Hematopoietic multipotent progenitor cell (in vitro differentiated cells): Measurements from ENCODE around the gene PIK3R2. TPM values are rescaled to one million over a fixed set of nuclear protein-coding genes. Genes with fewer than 3 reads are reported as not detected.

Experiments
- DNase-seq, 3 donors: peaks; one replicate each; pipeline ENCODE4 v3.0.0-alpha.2; 2011 to 2015; ENCODE audit warnings: low read depth in 2 of 3, low spot score in 2 of 3
- total RNA-seq: library from RNA; depleted of rRNA; stranded (reverse); fragments of >200 nt; gene quantifications from one replicate; pipeline ENCODE4 v1.2.3, GENCODE V29; 2012

Gene PIK3R2
- total RNA-seq, 1 donor = 19.9 TPM

GRCh38 chr19:18171605-18172327 lies 18.8 kb downstream of the PIK3R2 start:
- DNase-seq = no peak

DNA sequence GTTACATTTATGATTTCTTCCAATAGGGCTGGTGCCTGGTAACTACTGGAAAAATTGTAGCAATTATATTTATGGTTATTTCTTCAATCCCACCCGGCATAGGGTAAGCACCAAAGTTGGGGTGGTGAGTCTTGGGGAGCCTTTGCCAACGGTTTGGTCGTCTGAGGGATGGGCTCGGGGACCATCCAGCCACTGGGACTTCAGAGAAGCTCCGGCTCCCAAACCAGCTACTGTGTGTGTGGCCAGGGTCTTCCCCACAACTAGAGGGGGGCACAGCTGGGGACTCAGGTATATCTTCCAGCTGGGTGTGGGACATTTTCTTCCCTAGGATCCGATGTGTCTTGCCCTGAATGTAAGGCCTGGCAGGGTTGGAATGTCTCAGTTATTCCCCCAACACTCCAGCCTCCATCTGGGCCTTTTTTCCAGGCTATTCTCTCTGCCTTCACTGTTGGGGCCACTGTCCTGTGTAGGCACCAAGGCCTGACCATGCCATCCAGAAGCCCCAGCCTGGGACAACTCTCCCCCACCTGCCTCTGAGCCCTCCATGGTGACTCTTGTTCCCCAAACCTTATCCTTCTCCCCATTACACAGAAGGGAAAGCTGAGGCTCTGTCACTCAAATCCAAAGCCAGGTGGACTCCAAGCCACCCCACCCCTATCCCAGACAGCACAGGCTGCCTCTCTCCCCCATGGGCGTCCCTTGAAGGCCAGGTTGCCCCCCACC lies 19.5 kb downstream of the PIK3R2 start:
- no peak for DNase-seq

DNA sequence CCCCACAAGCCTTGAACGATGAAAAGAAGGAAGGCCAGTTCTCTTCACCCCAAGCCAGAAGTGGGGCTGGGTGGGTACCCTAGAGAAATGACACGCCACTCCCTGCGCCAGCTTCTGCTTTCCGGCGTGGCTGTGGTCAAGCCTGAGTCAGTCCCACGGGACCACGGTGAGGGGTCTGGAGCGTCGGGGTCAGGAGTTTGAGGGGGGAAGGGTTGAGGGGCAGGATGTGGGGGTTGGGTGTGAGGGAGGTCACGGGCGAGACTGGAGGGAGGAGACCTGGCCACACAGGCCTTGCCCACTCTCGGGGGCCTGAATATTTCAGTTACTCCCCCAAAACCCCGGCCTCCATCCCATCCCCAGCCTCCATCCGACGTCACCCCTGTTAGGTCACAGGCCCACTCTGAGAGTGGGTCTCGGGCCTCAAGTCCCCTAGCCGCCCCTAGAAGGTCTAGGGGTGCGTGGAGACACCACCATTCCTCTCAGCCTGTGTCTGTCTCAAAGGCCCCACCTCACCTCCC lies 20.1 kb downstream of the PIK3R2 start:
- DNase-seq = peak in 1 of 3 donors; percentile 83

GRCh38 chr19:18173572-18174288 lies 20.8 kb downstream of the PIK3R2 start, which contains the start of gene IFI30:
Gene IFI30 (plus strand): TSS chr19:18173813. CDS start chr19:18173842, 29 bp downstream.
- peak in 2 of 3 donors; percentile 85 to 86 for DNase-seq

GRCh38 chr19:18174983-18175382 lies 22.0 kb downstream of the PIK3R2 start:
- DNase-seq = no peak

DNA sequence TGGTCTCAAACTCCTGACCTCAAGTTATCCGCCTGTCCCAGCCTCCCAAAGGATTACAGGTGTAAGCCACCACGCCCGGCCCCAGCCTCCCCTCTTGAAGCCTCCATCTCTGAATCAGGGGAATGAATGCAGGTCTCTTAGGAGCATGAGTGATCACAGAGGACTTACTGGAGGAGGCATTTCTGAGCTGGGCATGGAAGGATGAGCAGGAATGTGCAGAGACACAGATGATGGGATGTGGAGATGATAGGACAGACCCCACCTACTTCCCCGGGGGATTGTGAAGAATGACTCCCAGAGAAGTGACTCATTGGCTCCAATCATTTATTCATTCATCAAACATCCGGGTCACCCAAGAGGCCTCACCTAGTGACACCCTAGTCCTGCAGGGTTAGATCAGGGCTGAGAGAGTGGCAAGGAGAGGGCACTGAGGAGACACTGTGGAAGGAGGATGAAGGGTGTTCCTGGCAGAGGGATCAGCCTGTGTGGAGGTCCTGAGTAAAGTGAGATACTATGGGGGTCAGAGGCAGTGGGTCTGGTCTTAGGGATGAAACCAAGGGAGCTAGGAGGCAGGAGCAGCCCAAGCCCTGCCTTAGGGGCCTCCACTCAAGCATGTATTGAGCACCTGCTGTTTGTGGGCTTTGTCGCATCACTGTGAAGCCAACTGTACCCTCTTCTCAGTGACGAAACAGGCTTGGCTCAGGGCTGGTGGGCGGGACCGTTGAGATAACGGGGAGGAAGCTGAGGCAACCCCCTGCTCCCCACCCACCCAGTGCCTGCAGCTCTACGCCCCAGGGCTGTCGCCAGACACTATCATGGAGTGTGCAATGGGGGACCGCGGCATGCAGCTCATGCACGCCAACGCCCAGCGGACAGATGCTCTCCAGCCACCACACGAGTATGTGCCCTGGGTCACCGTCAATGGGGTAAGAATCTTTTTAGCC lies 23.7 kb downstream of the PIK3R2 start:
- DNase-seq = no peak

DNA sequence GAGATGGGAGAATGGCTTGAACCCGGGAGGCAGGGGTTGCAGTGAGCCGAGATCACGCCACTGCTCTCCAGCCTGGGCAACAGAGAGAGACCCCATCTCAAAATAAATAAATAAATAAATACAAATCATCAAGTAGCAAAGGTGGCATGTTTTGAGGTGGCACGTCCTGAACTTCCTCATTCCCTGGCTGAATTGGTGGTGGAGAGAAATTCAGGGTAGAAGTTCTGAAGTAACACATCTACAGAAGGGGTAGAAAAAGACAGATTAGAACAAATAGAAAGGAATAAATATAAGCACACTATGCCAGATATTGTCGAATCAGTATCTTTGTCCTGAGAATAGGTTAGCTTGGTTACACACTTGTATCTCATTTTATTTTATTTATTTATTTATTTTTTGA lies 27.0 kb downstream of the PIK3R2 start:
- no peak for DNase-seq

DNA sequence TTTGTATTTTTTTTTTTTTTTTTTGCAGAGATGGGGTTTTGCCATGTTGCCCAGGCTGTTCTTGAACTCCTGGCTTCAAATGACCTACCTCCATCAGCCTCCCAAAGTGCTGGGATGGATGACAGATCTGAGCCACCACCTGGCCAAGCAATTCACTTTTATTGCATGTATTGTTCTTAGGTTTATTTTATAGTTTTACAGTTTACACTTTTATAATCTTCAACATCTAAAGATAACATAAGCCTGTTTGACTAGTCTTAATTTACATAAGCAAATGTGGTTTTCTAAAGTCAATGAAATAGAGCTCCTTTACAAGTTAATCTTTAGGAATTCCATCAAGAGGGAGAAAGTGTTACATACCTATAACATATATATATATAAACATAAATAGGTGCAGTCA lies 30.6 kb downstream of the PIK3R2 start:
- no peak for DNase-seq

GRCh38 chr19:18185538-18185937 lies 32.6 kb downstream of the PIK3R2 start:
- no peak for DNase-seq

DNA sequence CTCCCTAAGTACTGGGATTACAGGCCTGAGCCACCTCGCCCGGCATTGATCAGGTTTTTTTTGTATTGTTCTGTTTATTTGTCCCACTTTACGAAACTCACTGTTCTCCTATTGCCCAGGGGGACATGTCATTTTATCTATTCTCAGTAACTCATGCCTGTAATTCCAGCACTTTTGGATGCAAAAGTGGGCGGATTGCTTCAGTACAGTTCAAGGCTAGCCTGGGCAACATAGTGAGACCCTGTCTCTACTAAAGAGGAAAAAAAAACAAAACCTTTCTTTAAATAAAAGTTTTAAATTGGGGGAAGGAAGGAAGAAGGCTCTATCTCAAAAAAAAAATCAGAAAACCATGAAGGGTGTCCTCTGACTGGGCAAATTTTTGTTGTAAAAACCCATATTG lies 37.3 kb downstream of the PIK3R2 start:
- DNase-seq = no peak

GRCh38 chr19:18191640-18192062 lies 38.7 kb downstream of the PIK3R2 start:
- DNase-seq = no peak

DNA sequence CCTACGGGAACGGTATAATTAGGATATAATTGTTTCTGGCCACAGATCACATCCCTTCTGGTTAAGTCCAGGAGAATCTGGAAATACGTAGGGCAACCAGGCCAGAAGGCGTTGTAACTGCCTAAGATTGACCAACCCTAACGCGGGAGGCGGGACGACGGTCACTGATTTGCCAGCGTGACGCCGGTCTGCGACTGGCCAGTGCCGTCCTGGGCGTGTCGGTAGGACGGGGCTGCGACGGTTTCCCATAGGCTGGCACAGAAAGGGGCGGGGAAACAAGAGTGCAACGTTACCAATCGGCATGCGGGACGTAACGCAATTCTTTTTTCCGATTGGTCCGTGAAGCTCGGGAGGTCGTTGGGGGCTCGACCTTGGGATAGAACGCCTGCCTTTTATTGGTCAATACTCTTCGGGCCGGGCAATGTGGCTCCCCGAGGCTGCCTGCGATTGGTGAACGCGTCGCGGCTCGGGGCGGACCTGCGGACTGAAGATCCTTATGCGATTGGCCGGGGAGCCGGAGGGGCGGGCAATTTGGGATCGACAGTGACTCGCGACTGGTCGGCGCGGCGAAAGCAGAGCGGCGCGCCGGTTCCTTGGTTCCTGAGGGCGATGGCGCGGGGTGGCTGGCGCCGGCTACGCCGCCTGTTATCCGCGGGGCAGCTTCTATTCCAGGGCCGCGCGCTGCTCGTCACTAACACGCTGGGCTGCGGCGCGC lies 39.9 kb downstream of the PIK3R2 start, which contains the start of gene MPV17L2:
TSS of gene MPV17L2 (plus strand) at position 546 of the 715 bp plus-strand sequence. CDS start at position 610, 64 bp downstream.
- peak; percentile 93 to 100 (median 100) for DNase-seq

- DNase-seq = no peak
Observed at GRCh38 chr19:18193388-18194180, 40.6 kb downstream of the PIK3R2 start.

GRCh38 chr19:18194181-18194530 lies 41.2 kb downstream of the PIK3R2 start:
- DNase-seq = no peak

DNA sequence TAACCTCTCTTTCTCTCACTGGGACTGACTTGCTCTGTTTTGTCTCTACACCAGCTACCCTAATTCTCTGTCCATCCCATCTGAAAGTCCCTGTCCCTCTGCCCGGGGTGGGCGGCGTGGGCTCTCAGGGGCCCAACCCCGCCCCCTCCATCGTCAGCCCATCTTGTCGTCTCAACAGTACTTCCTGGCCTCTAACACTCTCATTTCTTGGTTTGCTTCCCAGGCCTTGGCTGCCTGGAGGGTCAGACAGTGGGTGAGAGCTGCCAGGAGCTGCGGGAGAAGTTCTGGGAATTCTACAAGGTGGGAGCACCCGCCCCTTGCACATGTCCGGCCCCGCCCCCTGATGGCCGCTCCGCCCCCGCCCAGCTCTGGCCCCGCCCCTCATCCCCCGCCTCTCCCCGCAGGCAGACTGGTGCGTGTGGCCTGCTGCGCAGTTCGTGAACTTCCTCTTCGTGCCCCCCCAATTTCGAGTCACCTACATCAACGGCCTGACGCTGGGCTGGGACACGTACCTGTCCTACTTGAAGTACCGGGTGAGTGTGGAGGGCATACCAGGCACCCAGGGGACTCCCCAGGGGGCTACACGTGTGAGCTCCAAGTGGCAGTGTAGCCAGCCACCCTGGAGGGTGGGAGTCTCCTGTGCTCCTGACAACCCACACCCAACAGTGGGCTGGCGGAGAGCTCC lies 41.7 kb downstream of the PIK3R2 start:
- DNase-seq = peak in 2 of 3 donors; percentile 72

DNA sequence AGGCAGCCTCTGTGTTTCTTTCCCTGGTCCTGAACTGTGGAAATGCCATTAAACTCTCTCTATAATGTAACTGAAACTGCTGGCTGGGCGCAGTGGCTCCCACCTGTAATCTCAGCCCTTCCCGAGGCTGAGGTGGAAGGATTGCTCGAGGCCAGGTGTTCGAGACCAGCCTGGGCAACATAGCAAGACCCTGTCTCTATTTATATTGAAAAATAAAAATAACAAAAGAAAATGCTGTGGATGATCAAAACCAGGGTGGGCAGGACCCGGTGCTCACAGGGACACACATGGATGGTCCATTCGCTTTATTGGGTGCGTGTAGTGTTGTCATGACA lies 43.5 kb downstream of the PIK3R2 start:
- DNase-seq = no peak

- DNase-seq = no peak
Observed at GRCh38 chr19:18197306-18197705, 44.3 kb downstream of the PIK3R2 start.

GRCh38 chr19:18197941-18198340 lies 45.0 kb downstream of the PIK3R2 start:
- DNase-seq = no peak
